LoVo (cell line): ENCODE measurements around the gene ZFYVE9.
A peak's percentile ranks its signal among the peaks of the same experiment; 100 is the strongest.
"Not testable (repeated sequence)": the region's sequence is repeated elsewhere in the genome, so short reads cannot be mapped to it uniquely, and the experiment has no call there.

Source experiments
- DNase-seq: peaks from one replicate; pipeline ENCODE4 v3.0.0-alpha.2; 2016; ENCODE audit warnings: low spot score

Gene ZFYVE9

DNA sequence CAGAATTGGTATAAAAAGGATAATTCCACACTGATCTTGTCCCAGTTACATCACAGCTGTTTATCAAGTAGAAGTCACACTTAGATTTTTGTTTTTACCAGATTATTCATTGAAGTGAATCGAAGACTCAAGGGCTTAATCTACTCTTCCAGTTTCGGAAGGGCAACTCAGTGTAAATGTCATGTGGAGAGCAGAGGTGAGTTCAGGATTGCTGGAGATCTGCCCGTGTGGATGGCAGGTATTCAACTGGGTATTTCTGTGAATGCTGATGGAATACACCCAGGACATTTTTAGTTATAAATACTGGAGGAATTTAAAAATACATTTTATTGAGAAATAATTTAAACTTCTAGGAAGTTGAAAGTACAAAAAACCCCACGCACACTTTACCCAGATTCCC lies 204.8 kb downstream of the ZFYVE9 start:
- DNase-seq, result no peak

DNA sequence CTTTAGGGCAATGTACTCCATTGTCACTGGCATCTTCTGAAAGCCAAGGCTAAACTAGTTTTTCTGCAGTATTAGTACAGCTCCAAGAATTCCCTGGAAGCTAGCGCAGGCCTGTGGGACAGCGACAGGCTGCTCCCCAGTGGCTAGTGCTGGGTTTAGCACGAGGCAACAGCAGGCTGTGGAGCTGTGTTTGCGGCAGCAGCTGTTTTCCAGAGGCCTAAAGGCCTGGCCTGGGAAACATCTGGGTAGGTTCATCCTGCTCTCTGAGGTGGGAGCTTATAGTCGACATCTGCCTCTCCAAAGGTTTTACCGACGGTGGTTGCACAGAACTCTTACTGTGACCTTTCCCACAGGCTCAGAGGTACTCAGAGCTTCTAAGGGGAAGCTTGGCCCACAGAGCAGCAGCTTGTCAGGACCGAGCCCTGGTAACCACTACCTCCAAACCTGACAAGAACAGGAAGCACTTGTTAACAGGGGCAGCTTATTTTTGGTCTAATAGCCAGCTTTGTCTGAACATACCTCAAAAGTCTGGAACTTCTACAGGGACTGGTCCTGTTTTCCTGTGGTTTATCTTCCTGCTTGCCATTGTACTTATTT lies 206.9 kb downstream of the ZFYVE9 start:
- DNase-seq, result no peak

DNA sequence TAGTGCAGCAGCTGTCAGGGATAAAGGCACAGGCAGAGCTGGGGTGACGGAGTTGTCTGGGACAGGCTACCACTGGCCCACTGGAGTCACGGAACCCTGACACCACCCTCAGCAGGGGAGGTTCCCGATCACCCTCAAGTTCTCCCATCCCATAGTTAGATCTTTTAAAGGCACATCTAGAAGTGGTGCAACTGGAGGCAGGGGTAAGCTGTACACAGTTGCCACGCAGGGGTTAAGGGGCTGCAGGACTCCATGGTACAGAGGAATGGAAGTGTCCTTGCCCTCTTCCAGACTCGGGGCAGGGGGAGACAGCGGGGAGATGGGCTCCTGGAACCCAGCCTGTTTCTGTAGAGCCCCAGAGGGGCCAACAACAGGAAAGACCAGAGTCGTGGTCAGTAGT lies 210.8 kb downstream of the ZFYVE9 start:
- DNase-seq, result no peak

DNA sequence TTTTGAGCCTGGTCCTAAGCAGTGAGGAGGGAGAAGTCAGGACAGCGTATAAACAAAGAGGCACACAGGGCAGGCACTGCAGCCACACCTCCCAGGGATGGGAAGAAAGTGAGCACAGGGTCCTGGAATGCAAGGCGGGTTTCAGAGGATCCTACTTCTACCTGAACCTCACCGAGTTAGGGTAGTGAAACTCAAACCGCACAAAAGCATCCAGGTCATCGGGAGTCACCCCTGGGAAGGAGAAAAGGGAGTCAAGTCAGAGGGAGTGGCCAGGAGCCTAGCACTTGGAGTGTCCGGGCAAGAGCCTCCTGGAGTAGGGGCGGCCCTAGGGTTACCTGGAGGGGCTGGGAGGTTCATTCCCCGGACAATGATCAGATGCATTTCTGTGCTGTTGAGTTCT lies 213.5 kb downstream of the ZFYVE9 start:
- DNase-seq, result no peak

DNA sequence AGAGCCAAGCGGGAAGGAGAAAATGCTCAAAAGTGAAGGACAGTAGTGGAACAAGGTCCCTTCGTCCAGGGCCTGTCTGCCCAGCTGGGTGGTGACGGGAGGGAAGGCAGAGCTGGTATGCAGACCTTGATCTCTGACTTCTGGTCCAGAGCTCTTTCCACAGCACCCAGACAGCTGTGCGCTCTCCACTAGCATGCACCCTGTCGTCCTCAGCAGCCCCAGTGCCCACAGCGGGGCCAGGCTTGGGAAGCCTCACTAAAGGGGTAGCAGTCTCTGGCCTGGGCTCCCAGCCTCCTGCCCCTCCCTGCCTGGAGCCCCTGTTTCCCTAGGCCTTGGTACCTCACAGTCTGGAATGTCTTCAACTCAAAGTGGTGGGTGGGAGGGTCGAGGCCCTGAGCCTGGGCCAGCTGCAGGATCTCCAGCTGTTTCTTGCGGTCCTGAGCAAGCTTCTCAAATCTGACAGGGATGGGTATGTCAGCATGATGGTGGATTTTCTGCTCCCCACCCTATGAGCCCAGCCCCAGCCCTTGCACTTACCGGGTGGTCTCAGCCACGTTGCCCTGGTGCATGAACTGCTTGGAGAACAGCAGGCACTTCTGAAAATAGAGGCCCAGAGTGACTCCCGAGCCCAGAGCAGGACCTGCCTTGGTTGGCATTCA lies 214.1 kb downstream of the ZFYVE9 start:
- DNase-seq, result no peak

- no peak for DNase-seq
Measured at GRCh38 chr1:52356818-52357355, 215.0 kb downstream of the ZFYVE9 start.

DNA sequence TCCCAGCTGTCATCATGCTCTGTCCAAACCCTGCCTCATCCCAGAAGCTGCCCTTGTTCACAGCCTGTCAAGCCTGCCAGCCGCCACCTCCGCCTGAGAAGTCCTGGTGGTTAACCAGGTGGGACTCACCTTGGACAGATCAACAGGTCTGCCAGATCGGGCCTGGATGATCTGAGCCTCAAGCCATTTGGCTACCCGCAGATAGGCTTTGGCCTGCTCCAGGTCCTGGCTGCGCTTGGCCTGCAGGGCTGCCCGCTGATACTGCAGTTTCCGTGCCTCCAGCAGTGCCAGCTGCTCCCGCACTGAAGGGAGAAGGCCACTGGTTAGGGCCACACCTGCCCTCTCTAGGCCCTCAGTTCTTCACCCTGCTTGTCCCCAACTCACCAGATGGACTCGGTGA lies 215.5 kb downstream of the ZFYVE9 start:
- no peak for DNase-seq

DNA sequence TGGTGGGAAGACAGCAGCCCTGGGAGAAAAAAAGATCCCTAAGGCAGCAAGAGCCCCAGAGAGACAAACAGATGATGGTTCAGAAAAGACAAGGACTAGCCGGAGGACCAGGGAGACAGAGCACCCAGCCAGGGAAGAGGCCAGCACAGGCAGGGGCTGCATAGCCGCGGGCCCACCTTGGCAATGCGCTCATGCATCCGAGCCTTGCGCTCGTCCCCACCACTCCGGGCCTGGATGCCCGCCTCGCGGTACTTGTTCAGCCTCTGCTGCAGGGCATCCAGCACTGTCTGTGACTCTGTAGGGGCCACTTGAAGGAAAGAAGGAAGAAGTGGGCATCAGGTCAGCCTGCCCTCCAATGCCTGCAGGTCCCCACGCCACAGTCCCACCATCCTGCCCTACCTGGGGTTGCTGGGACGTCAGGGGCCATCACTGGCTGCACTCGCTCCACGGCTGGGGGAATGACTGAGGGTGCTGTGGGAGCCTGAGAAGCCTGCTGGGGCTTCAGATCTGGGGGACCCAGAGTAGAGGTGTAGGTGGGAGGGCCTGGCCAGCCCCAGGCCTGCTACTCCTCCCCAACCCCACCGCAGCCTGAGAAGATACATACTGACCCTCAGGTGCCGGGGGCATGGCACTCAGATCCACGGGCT lies 217.1 kb downstream of the ZFYVE9 start:
- no peak for DNase-seq

DNA sequence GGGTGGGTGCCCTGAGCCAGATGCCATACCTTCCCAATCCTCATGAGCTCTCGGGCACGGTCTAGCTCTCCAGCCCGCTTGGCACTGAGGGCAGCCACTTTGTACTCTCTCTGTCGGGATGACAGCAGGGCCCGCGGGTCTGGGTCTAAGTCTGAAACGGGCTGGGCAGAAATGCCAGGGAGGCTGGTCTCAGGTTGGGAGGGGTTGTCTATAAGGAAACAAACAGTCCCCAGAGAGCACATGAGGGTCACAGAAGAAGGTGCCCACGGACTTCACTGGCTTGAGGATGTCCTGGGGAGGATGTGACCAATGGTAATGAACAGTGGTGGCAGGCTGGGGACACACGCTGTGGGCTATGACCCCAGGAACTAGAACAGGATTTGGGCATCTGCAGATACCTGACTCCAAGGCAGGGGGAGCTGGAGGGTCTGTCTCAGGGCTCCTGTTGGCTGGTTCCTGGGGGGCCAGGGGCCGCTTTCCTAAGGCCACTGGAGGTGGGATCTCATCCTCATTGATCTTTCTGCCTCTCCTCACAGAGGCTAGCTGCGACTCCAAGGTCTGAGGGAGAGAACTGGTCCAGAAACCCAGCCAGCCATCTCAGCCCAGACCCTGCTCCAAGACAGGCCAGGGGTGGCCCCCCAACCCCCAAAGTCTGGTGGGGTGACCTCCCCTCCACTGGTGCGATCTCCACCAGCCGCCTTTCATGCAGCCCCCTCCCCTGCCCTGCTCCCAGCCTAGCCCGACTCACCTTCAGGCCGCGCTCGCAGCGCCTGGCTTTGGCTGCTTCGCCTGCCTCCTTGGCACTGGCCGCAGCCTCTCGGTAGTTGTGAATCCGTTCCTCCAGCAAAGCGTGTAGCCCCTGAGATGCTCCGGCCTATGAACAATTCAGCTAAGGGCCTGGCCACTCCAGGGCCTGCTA lies 218.0 kb downstream of the ZFYVE9 start:
- DNase-seq, result no peak

GRCh38 chr1:52360595-52360968 lies 218.7 kb downstream of the ZFYVE9 start:
- no peak for DNase-seq

DNA sequence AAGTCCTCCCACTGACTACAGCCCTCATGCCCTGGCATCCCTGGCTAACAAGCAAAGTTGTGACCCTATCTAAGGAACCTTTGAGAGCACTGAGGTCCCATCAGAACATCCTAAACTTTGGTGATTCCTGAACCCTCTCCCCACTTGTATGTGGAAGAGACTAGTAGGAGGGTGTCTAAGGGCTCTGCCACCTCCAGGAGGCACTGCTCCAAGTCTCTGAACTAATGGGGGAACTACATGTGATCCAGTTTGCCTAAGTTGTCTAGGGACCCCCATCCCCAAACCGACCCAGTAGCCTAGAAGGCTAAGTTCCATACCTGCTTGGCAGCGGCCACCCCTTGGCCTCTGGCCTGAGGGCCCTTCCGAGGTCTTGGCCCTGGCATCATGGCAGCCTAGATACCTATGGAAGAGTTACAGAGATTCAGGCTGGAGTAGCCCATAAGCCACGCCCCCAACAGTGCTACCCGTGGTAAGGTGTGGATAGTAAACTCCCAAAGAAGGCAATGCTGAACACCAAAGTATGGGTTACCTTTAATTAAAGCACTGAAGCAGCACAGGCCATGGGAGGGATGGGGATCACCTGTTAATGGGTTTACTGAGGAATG lies 222.4 kb downstream of the ZFYVE9 start:
- DNase-seq, result no peak

DNA sequence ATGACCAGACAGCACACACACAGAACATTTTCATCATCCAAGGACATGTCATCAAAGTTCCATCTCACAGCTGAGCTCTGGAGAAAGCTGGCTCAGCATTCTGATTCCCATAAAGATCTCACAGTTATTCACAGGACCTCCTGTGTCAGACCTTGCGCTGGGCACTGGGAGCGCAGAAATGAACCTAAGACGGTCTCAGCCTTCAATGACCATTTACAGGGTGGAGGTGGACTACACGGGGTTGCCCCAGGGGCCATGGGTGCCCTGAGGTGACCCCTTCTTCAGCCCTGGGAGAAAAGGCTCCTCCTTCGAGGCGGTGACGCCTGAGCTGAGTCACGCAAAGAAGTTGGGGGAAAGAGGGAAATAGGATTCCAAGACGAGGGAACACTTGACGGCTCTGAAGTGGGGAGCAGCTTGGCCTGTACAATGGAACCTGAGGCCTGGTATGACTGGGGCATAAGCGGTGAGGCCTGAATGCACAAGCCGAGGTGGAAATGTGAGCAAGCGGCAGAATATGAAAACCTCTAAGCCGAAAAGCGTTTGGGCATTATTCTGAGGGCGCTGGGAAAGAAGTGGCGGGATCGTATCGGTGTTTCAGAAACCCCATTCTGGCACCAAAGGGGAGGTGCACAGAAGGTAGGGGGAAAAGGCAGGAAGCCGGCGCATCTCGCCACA lies 223.3 kb downstream of the ZFYVE9 start:
- DNase-seq, result peak; percentile 50

DNA sequence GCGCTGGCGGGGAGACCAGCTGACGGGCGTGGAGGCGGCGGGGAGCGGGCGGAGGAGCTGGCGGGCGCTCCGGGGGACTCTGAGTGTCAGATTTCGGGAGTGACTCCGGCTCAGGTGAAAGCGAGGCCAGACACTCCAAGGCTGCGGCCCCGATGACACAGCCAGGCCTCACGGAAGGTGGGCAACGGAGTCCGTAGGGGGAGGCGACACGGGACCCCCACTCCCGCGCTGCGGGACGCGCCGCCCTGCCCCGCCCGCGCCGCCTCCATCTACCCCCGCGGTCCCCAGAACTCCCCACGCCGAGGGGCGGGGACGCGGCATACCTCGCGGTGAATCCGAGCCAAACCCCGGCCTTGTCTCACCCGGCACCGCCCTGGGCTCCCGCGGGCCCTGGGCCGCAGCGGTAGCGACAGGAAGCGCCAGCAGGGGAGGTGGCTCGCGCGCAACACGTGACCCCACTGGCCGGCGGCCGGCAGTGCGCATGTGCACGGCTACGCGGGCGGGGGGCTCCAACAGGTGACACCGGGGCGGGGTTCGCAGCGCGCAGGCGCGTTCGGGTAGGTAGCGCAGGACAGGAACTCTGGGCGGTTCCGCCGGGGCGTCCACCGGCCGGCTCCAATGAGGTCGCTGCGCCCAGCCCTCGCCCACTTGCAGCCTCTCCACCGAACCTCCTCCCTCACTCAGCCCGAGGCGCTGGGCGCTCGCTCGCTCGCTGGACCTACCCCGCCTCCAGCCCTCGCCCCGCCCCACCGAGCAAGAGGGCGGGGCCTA lies 224.0 kb downstream of the ZFYVE9 start, which contains the start of gene CC2D1B:
CC2D1B (minus strand) TSS at position 460 of the 771 bp plus-strand sequence. CDS start 1,585 bp downstream, outside the sequence.
- peak; percentile 99 for DNase-seq

DNA sequence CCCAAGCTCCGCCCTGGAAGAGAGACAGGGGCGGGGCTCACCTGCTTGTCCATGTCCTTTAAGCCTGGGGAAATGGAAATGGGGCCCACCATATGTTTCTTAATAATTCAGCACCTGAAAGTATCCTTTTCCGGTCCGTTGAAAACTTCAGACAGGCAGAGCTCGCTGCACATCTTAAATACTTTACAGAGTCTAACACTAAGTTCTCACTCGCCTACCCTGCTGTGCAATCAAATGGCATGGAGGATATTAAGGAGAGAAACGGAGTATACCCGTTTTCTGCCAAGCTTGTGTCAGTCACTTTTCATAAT lies 224.6 kb downstream of the ZFYVE9 start:
- DNase-seq, result no peak

GRCh38 chr1:52367272-52367671 lies 225.4 kb downstream of the ZFYVE9 start:
- DNase-seq, result no peak

- peak; percentile 73 for DNase-seq
Measured at GRCh38 chr1:52368383-52369172, 226.7 kb downstream of the ZFYVE9 start.

- DNase-seq, result not testable (repeated sequence)
Measured at GRCh38 chr1:52369851-52370250, 228.0 kb downstream of the ZFYVE9 start.

GRCh38 chr1:52385376-52385775 lies 243.5 kb downstream of the ZFYVE9 start:
- DNase-seq, result no peak

GRCh38 chr1:52386458-52386857 lies 244.6 kb downstream of the ZFYVE9 start:
- DNase-seq, result no peak

- no peak for DNase-seq
Measured at GRCh38 chr1:52393174-52393573, 251.3 kb downstream of the ZFYVE9 start.
